HG03060 (cell line): Measurements from ENCODE around the gene CCNB1IP1.
A peak's percentile ranks its signal among the peaks of the same experiment; 100 is the strongest.
"Not testable (repeated sequence)": the region's sequence is repeated elsewhere in the genome, so short reads cannot be mapped to it uniquely, and the experiment has no call there.

Experiments used
- ATAC-seq: cut with Tn5 transposase; IDR thresholded peaks from one replicate; pipeline ENCODE4 v1.9.1; 2021; ENCODE audit warnings: low read depth, moderate number of reproducible peaks; ENCODE audit not compliant: unreplicated experiment

CCNB1IP1 gene

GRCh38 chr14:20333494-20333841 lies 389 bp upstream of the CCNB1IP1 start:
- ATAC-seq: no peak

- ATAC-seq: no peak
Measured at GRCh38 chr14:20332431-20332787, 670 bp downstream of the CCNB1IP1 start.

- no peak for ATAC-seq
Measured at GRCh38 chr14:20331053-20331613, 1.9 kb downstream of the CCNB1IP1 start.

- no peak for ATAC-seq
Measured at GRCh38 chr14:20329355-20329754, 3.7 kb downstream of the CCNB1IP1 start.

GRCh38 chr14:20328705-20329104 lies 4.4 kb downstream of the CCNB1IP1 start:
- no peak for ATAC-seq

- peak; percentile 52 for ATAC-seq
Measured at GRCh38 chr14:20327005-20327869, 5.8 kb downstream of the CCNB1IP1 start.

- no peak for ATAC-seq
Measured at GRCh38 chr14:20317720-20318119, 15.4 kb downstream of the CCNB1IP1 start.

- no peak for ATAC-seq
Measured at GRCh38 chr14:20314026-20314425, 19.1 kb downstream of the CCNB1IP1 start.

- ATAC-seq: no peak
Measured at GRCh38 chr14:20306079-20306423, 27.0 kb downstream of the CCNB1IP1 start.

GRCh38 chr14:20305265-20306078 lies 27.6 kb downstream of the CCNB1IP1 start, which contains the start of gene TTC5:
Gene TTC5 (minus strand): TSS chr14:20305951. CDS start chr14:20305937, 14 bp downstream.
- ATAC-seq: peak; percentile 78

- no peak for ATAC-seq
Measured at GRCh38 chr14:20302042-20302755, 30.9 kb downstream of the CCNB1IP1 start.

- ATAC-seq: peak; percentile 48
Measured at GRCh38 chr14:20295067-20295466, 38.0 kb downstream of the CCNB1IP1 start.

GRCh38 chr14:20294636-20295035 lies 38.4 kb downstream of the CCNB1IP1 start:
- no peak for ATAC-seq

GRCh38 chr14:20281998-20282397 lies 51.1 kb downstream of the CCNB1IP1 start:
- ATAC-seq: not testable (repeated sequence)

GRCh38 chr14:20280265-20280664 lies 52.8 kb downstream of the CCNB1IP1 start:
- ATAC-seq: not testable (repeated sequence)

GRCh38 chr14:20278414-20278813 lies 54.7 kb downstream of the CCNB1IP1 start:
- no peak for ATAC-seq

GRCh38 chr14:20277409-20277808 lies 55.7 kb downstream of the CCNB1IP1 start:
- no peak for ATAC-seq

- ATAC-seq: no peak
Measured at GRCh38 chr14:20274062-20274461, 59.0 kb downstream of the CCNB1IP1 start.

- ATAC-seq: not testable (repeated sequence)
Measured at GRCh38 chr14:20264361-20264760, 68.7 kb downstream of the CCNB1IP1 start.

- no peak for ATAC-seq
Measured at GRCh38 chr14:20262642-20263128, 70.4 kb downstream of the CCNB1IP1 start.
